NOMO-1 (cell line): Measurements from ENCODE around the gene SCMH1.

ENCODE experiments used
- DNase-seq, 2 experiments: peaks; one replicate each; lab custom pipeline; 2025; ENCODE audit not compliant: unreplicated experiment in 2 of 2; lab: John Stamatoyannopoulos, UW

SCMH1 gene

DNA sequence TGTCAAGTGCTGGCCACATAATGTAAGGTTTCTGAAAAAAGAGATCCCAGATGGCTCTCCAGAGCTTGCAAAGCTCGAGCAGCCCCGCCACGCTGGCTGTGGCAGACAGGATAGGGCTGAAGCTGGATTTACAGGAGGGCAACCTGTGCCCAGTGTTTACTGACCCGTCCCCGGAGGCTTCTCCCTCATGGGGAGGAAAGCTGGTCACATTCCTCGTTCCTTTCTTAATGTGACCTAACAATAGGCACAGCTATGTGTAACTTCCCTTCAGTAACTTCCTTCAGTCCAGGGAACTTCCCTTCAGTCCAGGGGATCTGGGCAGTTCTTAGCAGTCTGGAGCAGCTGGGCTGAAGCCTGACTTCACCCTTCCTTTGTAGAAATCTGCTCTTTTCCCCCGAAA, 228.3 kb downstream of the SCMH1 start:
- DNase-seq: no peak

DNA sequence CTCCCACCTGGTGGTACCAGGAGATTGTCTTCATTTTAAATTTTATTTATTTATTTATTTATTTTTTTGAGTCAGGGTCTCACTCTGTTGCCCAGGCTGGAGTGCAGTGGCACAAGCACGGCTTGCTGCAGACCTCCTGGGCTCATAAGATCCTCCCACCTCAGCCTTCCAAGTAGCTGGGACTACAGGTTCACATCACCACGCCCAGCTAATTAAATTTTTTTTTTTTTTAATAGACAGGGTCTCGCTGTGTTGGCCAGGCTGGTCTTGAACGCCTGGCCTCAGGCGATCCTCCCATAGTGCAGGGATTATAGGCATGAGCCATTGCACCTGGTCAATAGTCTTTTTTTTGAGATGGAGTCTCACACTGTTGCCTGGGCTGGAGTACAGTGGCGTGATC, 229.1 kb downstream of the SCMH1 start:
- no peak for DNase-seq

DNA sequence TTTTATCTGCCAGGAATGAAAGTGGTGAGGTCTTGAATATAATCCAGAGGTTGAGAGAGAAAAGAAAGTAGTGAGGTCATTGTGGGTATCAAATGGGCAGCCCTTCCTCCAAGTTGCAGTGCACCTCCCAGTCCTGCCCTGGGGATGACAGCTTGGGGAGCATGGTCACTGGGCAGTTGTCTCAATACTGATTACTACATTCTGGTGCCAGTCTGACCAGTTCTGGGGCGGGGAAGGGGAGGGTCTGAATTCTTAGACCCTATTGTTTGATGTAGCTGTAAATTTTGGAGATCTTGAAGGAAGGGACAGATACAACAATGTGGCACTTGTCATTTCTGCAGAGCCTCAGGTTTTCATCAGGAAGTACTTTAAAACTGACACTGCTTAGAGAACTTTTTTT, 231.8 kb downstream of the SCMH1 start:
- DNase-seq: no peak

DNA sequence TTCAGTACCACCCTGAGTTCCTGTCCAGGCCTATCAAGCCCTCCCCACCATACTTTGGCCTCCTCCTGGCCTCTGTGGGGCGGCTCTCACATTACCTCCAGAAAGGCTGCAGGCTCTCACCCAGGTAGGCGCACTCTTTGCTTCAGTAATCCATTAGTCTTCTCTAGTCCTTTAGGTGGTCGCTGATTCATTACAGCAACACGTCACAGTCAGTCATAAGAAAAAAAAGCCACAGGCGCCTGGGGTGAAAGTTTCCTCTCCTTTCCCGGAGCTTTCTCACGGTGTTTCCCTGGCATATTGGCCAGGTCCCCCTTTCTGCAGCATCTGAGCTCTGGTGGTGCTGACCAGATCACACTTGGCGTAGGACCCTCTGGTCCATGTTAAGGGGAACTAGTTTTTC, 232.6 kb downstream of the SCMH1 start:
- DNase-seq: no peak

DNA sequence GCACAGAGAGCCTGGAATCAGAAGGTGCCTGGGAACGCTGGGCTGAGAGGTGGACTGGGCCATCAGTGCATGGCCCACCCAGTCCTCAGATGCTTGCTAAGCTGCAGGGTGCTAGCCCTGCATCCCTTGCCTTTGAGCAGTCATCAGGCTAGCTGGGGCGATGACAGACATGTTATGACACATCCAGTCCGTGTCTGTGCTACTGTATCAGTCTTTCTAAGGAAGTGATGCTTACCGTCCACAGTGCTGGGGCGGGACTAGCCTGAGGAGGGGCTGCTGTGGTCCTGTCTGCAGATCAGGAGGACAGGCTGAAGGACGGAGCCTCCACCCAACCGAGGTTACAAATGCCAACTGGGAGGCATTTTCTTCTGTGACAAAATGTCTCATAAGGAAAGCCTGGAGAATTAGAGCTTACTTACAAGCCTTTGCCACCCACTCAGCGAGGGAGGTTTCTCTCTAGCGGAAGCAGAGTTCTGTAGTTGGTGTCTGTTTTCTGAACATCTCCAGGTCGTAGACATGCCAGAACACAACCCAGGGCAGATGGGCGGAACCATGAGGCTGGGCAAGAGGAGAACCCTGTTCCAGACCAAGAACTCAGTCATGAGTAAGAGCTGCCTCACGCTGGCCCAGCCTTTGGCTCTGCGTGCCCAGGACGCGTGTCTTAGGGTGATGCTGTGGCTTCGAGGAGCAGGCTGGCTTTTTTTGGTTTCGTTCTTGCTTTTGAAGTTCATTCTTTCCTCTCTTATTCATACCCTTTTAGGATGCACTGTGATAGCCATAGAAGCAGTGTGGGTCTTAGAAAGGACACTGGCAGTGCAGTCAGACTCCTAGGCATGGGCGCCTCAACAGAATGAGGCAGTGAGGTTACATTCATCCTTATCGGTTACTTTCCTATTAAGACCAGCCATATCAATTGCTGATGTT, 234.9 kb downstream of the SCMH1 start:
- DNase-seq: no peak

DNA sequence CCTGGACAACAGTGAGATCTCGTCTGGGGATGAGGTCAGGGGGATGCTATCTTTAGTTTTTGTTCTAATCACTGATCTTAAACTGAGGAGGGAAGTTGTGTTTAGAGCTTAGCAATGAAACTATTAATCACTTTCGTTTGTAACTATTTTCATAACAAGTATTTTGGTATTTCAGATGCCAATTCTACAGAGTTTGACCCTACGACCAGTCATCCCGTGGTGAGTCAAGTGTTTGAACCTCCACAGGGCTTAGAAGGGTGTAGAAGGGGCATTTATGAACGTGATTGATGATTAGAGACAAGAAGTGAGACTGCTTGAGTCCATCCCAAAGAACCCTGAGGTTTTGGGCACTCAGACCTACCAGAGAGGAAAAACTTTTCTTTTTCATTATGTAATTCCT, 236.2 kb downstream of the SCMH1 start:
- DNase-seq: no peak

DNA sequence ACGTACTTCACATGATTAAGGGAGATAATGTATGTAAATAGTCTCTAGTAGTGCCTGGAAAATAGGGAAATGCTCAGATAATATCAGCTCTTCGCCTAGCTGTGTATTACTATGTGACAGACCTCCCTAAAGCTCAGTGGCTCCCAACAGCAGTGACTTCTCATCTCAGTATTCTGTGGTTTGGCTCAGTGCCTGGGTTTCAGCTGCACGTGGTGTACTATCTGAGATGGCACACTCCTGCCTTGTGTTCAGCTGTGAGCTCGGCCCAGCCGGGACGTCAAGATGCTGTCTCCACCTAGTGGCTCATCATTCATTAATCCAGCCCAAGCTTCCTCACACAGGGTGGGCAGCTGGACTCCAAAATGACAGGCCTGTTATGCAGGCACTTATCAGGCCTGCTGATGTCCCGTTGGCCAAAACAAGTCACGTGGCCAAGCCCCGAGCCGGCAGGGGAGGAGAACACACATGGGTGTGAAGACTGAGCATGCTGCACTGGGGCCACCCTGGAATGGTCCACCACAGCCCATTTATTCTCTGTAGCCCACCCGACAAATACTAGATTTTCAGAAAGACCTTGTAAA, 238.4 kb downstream of the SCMH1 start:
- DNase-seq: peak; percentile 30 to 44

DNA sequence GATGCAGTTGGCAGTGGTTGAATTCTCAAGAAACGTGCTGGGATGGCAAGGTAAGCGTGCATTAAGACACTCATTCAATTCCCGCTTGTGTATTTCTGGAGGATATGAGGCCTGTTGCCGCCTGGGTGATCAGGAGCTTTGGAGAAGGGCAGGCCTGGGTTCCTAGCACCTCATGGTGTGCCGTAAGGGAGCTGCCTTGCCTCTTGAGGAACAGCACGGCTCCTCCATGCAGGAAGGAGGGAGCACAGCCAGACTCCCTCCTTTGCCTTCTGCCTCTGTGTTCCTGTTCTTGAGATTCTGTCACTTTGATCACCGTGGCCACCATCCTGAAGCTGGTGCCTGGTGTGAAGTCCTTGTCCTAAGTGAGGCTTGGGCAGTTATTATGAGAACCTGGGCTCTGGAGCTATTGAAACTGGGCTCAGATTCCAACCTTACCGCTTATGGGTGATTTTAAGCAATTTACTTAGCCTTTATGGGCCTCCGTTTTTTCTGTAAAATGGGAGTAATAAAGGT, 238.9 kb downstream of the SCMH1 start:
- DNase-seq: no peak

DNA sequence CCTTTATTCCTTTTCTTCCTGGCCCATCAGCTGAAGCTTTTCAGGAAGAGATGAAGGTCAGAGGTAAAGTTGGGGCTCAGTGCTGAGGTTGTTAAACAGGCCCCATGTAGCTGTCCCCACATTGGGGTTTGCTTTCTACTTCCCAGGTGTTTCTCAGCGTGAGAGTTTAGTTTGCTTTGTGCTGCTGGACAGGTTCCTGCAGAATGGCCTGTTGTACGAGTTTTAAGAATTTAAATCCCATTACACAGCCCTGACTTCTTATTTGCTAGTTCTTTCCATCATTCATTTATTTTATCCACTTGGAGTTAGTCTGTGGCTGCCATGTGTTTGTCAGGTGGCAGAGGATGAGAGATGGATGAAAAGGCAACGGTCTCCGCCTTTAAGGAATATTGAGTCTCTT, 243.4 kb downstream of the SCMH1 start:
- no peak for DNase-seq

DNA sequence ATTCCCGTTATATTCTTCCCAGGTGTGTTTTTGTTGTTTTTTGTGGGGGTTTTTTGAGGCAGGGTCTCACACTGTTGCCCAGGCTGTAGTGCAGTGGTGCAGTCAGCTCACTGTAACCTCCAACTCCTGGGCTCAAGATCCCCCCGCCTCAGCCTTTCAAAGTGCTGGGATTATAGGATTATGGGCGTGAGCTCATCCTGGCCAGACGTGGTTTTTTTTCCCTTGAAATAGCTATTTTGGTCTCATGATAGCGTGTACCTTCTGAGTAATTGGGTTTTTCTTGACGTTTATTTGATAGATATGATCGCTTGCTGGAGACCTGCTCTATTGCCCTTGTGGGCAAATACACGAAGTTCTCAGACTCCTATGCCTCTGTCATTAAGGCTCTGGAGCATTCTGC, 245.0 kb downstream of the SCMH1 start:
- no peak for DNase-seq

DNA sequence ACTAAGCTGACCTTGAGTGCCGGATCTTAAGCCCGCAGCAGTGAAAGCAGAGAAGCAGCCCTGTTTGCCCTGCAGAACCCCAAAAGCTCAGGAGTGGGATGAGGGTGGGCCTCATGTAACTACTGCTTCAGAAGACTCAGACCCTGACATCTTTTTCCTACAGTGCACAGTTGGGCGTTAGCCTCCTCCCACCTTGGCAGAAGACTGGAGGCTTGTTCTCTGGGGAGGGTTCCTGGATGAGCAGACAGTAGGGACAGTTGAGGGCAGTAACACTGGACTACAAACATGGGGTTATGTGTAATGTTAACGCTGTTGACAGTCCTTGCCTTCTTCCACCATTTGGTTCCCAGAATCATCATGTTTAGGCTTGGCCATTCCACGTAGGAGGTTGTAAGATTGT, 253.0 kb downstream of the SCMH1 start:
- no peak for DNase-seq

DNA sequence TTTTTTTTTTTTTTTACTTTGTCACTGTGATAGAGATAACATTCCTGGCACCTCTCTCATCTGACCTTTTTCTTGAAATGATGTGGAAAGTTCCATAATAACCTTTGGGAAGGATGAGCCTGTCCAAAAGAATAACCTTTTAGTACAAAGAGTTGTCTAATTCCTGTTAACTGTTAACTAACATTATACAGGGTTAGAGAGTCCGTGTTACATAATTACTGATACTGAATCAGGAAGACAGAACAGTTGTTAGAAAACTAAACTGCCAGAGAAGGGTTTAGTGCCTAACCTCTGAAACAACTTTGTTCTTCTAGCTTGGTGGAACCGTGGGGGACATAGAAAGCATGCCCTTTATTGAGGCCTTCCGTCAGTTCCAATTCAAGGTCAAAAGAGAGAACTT, 253.8 kb downstream of the SCMH1 start:
- no peak for DNase-seq

DNA sequence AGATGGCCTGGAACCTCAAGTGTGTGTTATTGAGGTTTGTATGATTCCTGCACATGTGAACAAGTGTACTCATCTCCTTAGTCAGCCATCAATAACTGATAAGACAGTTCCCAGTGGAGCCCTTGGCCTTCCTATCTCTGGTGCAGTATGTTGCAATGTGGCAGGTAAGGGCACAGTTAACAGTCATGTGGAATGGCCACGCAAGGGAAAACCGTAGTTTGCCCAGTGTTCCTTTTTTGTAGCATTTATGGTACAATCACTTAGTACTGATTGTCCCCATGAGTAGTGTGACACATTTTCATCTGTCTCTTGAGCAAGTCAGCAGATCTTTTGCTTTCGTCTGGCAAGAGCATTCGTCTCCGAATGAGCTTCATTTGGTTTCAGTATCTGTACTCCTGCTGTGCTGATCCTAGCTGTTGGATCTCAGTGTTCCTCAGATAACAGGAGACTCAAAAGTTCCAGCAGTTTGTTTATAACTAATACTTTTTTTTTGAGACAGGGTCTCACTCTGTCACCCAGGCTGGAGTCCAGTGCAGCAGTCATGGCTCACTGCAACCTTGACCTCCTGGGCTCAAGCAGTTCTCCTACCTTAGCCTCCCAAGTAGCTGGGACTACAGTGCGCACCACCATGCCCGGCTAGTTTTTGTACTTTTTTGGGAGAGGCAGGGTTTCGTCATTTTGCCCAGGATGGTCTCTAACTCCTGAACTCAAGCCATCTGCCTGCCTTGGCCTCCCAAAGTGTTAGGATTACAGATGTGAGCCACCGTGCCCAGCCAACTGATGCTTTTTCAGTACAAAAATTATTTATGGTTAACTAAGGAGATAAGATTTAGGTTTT, 254.4 kb downstream of the SCMH1 start:
- no peak for DNase-seq

DNA sequence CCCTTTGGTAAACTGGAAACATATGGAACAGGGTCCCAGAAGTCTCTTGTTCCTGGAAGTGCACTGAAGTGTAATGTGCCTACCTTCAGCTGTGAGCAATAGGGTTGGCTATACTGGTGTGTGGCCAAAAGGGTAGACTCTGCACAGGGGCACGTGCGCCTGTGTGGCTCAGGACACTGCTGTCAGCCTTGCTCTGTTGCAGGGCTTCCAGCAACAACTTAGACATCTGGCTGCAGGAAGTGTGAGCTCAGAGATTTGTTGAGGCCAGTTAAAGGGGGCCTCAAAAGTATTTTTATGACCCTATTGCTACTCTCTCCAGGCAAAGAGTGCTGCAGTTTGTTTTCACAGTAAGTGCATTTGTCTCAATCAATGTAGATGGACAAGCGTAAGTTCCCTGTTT, 255.2 kb downstream of the SCMH1 start:
- DNase-seq: no peak

DNA sequence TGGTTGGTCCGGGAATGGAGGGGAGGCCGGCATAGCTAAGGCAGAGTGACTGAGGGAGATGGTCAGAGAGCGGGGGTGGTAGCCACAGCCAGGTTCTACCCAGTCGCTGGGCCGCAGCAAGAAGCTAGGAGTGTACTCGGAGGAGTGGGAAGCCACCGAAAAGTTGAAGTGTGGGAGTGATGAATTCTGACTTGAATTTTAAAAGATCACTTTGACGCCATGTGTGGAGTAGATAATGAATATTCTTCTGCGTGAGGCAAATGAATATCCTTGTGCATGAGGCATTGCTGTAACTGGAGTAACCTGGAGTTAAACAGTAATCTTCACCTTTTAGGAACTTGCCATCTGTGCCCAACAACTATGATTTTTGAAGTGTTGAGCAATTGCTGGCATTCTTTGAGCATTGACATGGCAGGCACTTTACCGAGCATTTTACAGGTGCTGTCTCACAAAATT, 255.8 kb downstream of the SCMH1 start:
- no peak for DNase-seq

DNA sequence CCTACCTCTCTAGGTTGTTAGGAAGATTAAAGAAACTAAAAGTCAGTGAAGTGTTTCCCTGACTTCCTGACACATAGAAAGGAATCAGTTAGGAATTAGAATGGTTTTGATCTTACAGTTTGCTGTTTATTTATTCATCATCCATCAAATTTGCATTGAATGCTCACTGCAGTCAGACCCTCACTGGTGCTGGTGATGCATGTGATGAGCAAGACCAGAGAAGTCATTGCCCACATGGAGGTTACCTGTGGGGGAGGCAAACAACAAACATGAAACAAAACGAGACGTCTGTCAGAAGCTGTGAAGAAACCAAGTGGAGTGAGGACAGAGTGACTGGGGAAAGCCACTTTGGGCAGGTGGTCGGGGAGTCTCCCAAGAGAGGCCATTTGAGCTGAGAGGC, 256.2 kb downstream of the SCMH1 start:
- no peak for DNase-seq

DNA sequence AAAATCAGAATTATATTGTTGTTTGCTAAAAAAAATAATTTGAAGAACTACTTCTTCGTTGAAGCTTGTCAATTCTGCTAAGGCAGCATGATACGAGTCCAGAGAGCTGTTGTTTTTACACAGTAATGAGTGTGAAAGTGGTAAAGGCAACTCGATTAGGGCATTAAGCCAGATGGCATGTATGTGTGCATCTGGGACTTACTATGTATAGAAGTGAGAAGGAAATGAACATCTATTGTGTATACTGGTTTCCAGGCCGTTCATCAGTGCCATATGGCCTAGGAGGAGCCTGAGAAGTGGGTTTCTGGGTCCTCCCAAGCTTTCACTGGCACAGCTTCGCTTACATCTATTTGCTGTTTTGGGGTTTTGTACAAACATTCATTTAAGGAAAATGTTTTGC, 256.9 kb downstream of the SCMH1 start:
- DNase-seq: no peak

DNA sequence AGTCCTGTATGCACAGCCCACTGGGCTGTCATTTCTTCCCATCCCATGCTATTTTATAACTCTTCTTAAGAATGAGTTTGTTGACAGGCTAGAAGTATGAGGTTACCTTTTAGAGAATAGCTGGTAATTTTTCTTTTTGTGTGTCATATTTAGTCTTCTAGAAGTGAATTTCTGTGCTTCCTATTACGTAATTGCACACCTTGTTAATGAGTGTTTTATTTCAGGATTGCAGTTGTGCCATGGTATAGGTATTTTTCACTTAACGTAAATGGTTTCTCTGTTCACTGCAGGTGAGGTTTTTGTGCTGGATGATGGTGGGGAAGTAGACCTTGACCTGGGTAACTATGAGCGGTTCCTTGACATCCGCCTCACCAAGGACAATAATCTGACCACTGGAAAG, 257.6 kb downstream of the SCMH1 start:
- DNase-seq: no peak

DNA sequence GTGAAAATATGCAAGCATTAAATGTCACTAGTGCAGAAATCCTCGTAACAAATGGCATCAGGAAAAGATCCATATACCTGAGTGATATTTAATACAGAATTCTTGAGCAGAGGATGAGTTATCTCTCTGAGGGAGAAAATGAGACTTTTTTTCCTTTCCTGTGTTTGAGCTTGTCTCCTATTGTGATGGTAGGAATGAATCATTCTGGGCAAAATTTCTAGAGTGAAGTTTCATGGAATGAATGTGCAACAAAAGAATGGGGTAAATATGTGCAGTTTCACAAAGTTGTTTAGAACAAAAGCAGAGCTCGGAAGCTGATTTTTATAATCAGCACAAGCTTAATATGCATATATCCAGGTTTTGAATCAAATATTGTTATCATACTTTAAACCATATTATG, 258.0 kb downstream of the SCMH1 start:
- no peak for DNase-seq

DNA sequence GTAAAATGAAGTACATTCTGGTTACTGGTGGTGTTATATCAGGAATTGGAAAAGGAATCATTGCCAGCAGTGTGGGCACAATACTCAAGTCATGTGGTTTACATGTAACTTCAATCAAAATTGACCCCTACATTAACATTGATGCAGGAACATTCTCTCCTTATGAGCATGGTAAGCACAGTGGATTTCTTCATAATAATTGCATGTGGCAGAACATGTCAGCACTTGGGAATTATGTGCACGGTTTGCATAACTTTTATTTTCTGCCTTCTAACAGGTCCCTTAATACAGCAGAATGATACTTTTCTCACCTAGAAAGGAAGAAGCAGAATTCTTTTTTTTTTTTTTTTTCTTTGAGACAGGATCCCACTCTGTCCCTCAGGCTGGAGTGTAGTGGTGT, 258.8 kb downstream of the SCMH1 start:
- no peak for DNase-seq

DNA sequence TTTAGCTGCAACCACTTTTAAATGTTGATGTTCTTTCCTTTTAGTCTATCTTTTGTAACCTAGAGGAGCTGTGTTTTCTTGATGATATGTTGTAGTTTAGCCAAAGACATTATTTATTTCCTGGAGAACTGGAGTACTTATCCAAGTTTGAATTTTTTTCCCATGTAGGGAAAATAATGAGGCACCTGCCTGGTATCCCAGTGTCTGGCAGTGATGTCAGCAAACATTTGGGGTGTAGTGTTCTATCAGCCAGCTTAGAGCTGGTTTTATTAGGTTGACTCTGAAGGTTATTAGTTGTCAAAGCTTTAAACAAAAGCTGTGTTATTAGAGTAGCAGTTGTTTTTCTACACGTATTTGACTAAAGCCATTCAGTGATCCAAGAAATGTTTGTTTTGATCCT, 259.4 kb downstream of the SCMH1 start:
- no peak for DNase-seq
